Prostate gland (tissue), 2 donors: ENCODE results near the gene B9D2. TPM values are rescaled to one million over a fixed set of nuclear protein-coding genes. Genes with fewer than 3 reads are reported as not detected.
"Not testable (repeated sequence)": the region's sequence is repeated elsewhere in the genome, so short reads cannot be mapped to it uniquely, and the experiment has no call there.

ENCODE experiments used
- DNase-seq: peaks from one replicate; pipeline ENCODE4 v3.0.0-alpha.2; 2019; ENCODE audit warnings: low spot score
- H3K27ac ChIP-seq, 2 donors: fragments of 200-600 bp; sonication (generic); 2 replicates each; pipeline ENCODE4 v1.5.1; 2017 to 2019
- H3K27me3 ChIP-seq: fragments of 200-600 bp; sonication (generic); replicated peaks from 2 replicates; pipeline ENCODE4 v1.5.1; 2019; ENCODE audit not compliant: insufficient read depth
- H3K36me3 ChIP-seq, 2 donors: fragments of 200-600 bp; sonication (generic); 1 replicate in 1 of 2; 2 replicates in 1 of 2; pipeline versions ENCODE4 v1.5.1 to v1.8.1; 2017 to 2019
- H3K4me1 ChIP-seq: fragments of 200-600 bp; sonication (generic); replicated peaks from 2 replicates; pipeline ENCODE4 v1.5.1; 2019
- H3K4me3 ChIP-seq, 2 donors: fragments of 200-600 bp; sonication (generic); 2 replicates each; pipeline ENCODE4 v1.5.1; 2017 to 2019
- H3K9me3 ChIP-seq: fragments of 200-600 bp; sonication (generic); 2 replicates; pipeline ENCODE4 v1.5.1; 2017
- POLR2A ChIP-seq: fragments of 450-650 bp; IDR thresholded peaks from one replicate; pipeline ENCODE4 v1.6.1; 2016; ENCODE audit warnings: antibody characterized with exemption, mild to moderate bottlenecking
- POLR2AphosphoS5 ChIP-seq: sonication (generic); formaldehyde crosslinking; IDR thresholded peaks from one replicate; pipeline ENCODE4 v1.6.1; 2017; ENCODE audit warnings: antibody characterized with exemption
- WGBS: methylation state at CpG from one replicate; pipeline ENCODE4 v1.1.5; 2018; 5-methylcytosine and 5-hydroxymethylcytosine counted together
- intact Hi-C: fragments of 100-400 bp; cut with DNase I; formaldehyde crosslinking; loops from one replicate; pipeline ENCODE4 v1.14.2; 2022
- total RNA-seq, 2 donors: library from RNA; depleted of rRNA; stranded (reverse); fragments of >200 nt; gene quantifications; one replicate each; pipeline ENCODE4 v1.1.0, GENCODE V29; 2016
- TF ChIP-seq, protein P1 (sequence below), 4 experiments: fragments of 200-600 bp in 2 of 4; fragments of 450-650 bp in 2 of 4; sonication (generic) in 2 of 4; IDR thresholded peaks; 1 replicate in 3 of 4; 2 replicates in 1 of 4; pipeline ENCODE4 v1.5.1; 2016 to 2019; ENCODE audit warnings: antibody characterized with exemption in 4 of 4, mild to moderate bottlenecking in 2 of 4, moderate library complexity in 2 of 4

Gene B9D2
- total RNA-seq, 2 donors from 2014 or later, result 10.7 to 17.1 TPM

DNA sequence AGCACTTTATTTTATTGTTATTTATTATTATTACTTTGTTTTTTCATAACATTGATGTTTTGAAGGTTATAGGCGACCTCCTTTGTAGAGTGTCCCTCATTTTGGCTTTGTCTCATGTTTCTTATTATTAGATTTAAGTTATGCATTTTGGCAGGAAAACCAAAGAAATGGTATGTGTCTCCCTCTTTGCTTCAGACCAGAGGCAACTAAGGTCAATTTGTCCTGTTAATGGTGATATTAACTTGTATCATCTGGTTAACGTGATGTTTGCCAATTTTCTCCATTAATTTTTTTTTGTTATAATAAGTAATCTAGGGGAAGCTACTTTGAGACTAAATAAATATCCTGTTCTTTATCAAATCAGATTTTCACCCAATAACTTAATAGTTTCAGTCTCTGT, 8.6 kb upstream of the B9D2 start:
- no peaks in the 10 kb centered on the region for H3K9me3 ChIP-seq
- intact Hi-C loops, result no loop called here
- H3K4me3 ChIP-seq, result no peak overlapping the region
- no peak overlapping the region for H3K27ac ChIP-seq
- no peaks in the 10 kb centered on the region for H3K27me3 ChIP-seq
- no peaks in the 10 kb centered on the region for H3K36me3 ChIP-seq
- no peak for DNase-seq
- TF ChIP-seq, protein P1, sequence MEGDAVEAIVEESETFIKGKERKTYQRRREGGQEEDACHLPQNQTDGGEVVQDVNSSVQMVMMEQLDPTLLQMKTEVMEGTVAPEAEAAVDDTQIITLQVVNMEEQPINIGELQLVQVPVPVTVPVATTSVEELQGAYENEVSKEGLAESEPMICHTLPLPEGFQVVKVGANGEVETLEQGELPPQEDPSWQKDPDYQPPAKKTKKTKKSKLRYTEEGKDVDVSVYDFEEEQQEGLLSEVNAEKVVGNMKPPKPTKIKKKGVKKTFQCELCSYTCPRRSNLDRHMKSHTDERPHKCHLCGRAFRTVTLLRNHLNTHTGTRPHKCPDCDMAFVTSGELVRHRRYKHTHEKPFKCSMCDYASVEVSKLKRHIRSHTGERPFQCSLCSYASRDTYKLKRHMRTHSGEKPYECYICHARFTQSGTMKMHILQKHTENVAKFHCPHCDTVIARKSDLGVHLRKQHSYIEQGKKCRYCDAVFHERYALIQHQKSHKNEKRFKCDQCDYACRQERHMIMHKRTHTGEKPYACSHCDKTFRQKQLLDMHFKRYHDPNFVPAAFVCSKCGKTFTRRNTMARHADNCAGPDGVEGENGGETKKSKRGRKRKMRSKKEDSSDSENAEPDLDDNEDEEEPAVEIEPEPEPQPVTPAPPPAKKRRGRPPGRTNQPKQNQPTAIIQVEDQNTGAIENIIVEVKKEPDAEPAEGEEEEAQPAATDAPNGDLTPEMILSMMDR (IDR thresholded peaks at IDR 0.05), result no peak
- TF ChIP-seq POLR2AphosphoS5 (no peak), POLR2A (no peak)
- no peaks in the 10 kb centered on the region for H3K4me1 ChIP-seq
- 70% methylated on average over 2 of the region's 2 CpGs for WGBS

DNA sequence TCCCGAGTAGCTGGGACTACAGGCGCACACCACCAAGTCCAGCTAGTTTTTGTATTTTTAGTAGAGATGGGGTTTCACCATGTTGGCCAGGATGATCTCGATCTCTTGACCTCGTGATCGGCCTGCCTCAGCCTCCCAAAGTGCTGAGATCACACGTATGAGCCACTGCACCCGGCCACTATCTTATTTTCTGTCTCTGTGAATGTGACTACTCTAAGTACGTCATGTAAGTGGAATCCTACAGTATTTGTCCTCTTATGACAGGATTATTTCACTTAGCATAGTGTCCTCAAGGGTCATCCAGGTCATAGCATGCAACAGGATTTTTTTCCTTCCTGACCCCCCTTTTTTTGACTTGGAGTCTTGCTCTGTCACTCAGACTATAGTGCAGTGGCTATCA, 7.6 kb upstream of the B9D2 start:
- TF ChIP-seq POLR2AphosphoS5 (no peak), POLR2A (no peak)
- TF ChIP-seq, protein P1 (IDR thresholded peaks at IDR 0.05), result no peak

DNA sequence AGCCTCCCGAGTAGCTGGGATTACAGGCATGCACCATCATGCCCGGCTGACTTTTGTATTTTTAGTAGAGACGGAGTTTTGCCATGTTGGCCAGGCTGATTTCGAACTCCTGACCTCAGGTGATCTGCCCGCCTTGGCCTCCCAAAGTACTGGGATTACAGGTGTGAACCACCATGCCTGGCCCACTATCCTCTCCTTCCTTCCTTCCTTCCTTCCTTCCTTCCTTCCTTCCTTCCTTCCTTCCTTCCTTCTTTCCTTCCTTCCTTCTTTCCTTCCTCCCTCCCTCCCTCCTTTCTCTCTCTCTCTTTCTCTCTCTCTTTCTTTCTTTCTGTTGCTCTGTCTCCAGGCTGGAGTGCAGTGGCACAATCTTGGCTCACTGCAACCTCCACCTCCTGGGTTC, 7.2 kb upstream of the B9D2 start:
- DNase-seq, H3K36me3 ChIP-seq, H3K27ac ChIP-seq, H3K4me1 ChIP-seq, intact Hi-C loops, H3K9me3 ChIP-seq, H3K4me3 ChIP-seq, H3K27me3 ChIP-seq: not testable (repeated sequence)
- WGBS, result 72% methylated on average over 5 of the region's 5 CpGs

More for the DNA sequence above, 7.6 kb upstream of the B9D2 start:
- intact Hi-C loops, result no loop called here
- Histone ChIP-seq H3K27me3 (no peaks in the 10 kb centered on the region), H3K4me3 (no peak overlapping the region), H3K36me3 (no peaks in the 10 kb centered on the region), H3K9me3 (no peaks in the 10 kb centered on the region), H3K4me1 (no peaks in the 10 kb centered on the region), H3K27ac (no peak overlapping the region)
- WGBS, result 95% methylated on average over 8 of the region's 8 CpGs
- no peak for DNase-seq

DNA sequence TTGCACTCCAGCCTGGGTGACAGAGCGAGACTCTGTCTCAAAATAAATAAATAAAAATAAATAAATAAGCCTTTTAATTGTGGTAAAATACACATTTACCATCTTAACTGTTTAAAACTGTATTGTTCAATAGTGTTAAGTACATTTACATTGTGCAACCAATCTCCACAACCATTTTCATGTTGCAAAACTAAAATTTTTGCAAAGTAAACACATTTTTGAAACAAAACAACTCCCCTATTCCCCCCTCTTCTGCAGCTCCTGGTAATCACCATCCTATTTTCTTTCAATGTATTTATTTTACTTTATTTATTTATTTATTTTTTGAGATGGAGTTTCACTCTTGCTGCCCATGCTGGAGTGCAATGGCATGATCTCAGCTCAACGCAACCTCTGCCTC, 5.8 kb upstream of the B9D2 start:
- Histone ChIP-seq H3K27me3 (no peaks in the 10 kb centered on the region), H3K9me3 (no peaks in the 10 kb centered on the region), H3K4me3 (no peak overlapping the region), H3K36me3 (no peaks in the 10 kb centered on the region), H3K4me1 (no peaks in the 10 kb centered on the region), H3K27ac (no peak overlapping the region)
- intact Hi-C loops, result no loop called here
- no peak for DNase-seq
- TF ChIP-seq POLR2A (no peak), POLR2AphosphoS5 (no peak)
- TF ChIP-seq, protein P1 (IDR thresholded peaks at IDR 0.05), result no peak
- WGBS, result 100% methylated on average over 2 of the region's 2 CpGs

DNA sequence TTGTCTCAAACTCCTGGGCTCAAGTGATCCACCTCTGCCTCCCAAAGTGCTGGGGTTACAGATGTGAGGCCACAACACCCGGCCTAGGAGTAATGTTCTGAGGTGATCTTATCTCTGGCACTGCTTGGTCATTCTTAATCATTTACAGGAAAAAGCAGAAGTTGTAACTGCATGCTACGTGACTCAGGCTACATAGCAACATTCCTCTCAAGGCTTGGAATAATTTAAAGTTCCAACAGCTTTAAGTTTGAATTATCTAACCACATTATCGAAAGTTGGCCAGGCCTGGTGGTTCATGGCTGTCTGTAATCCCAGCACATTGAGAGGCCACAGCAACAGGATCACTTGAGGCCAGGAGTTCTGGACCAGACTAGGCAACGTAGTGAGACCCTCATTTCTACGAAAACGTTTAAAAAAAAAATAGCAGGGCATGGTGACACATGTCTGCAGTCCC, 3.9 kb upstream of the B9D2 start:
- Histone ChIP-seq H3K27me3 (no peaks in the 10 kb centered on the region), H3K4me1 (peaks cover 3% of the 10 kb centered on the region), H3K27ac (no peak overlapping the region), H3K36me3 (no peaks in the 10 kb centered on the region), H3K9me3 (no peaks in the 10 kb centered on the region), H3K4me3 (no peak overlapping the region)
- TF ChIP-seq POLR2AphosphoS5 (no peak), POLR2A (no peak)
- TF ChIP-seq, protein P1 (IDR thresholded peaks at IDR 0.05), result no peak
- intact Hi-C loops, result no loop called here
- DNase-seq, result no peak
- WGBS, result 47% methylated on average over 6 of the region's 6 CpGs
